HG03175 (cell line): ENCODE results near the gene WLS.

Experiments used
- ATAC-seq: cut with Tn5 transposase; IDR thresholded peaks from one replicate; pipeline ENCODE4 v1.9.1; 2021; ENCODE audit warnings: mild to moderate bottlenecking, moderate library complexity; ENCODE audit not compliant: unreplicated experiment

WLS gene

GRCh38 chr1:68228851-68229250 lies 3.5 kb downstream of the WLS start:
- ATAC-seq, result no peak

- ATAC-seq, result no peak
These were observed 4.7 kb downstream of the WLS start for GRCh38 chr1:68227598-68227997.

- no peak for ATAC-seq
These were observed 6.5 kb downstream of the WLS start for GRCh38 chr1:68225781-68226180.

- no peak for ATAC-seq
These were observed 8.6 kb downstream of the WLS start for GRCh38 chr1:68223687-68224086.

GRCh38 chr1:68221980-68222373 lies 10.3 kb downstream of the WLS start:
- ATAC-seq, result no peak

GRCh38 chr1:68221001-68221979 lies 11.0 kb downstream of the WLS start:
- ATAC-seq, result no peak

- no peak for ATAC-seq
These were observed 11.9 kb downstream of the WLS start for GRCh38 chr1:68220420-68220819.

- no peak for ATAC-seq
These were observed 13.8 kb downstream of the WLS start for GRCh38 chr1:68218490-68218889.

GRCh38 chr1:68217618-68218017 lies 14.7 kb downstream of the WLS start:
- ATAC-seq, result no peak

GRCh38 chr1:68217060-68217554 lies 15.2 kb downstream of the WLS start:
- no peak for ATAC-seq

- no peak for ATAC-seq
These were observed 16.1 kb downstream of the WLS start for GRCh38 chr1:68216089-68216772.

GRCh38 chr1:68213843-68214242 lies 18.5 kb downstream of the WLS start:
- ATAC-seq, result no peak

- no peak for ATAC-seq
These were observed 20.5 kb downstream of the WLS start for GRCh38 chr1:68211761-68212380.

- ATAC-seq, result no peak
These were observed 21.5 kb downstream of the WLS start for GRCh38 chr1:68210829-68211228.

- no peak for ATAC-seq
These were observed 22.3 kb downstream of the WLS start for GRCh38 chr1:68210027-68210426.

GRCh38 chr1:68206848-68207689 lies 25.3 kb downstream of the WLS start:
- ATAC-seq, result no peak

- no peak for ATAC-seq
These were observed 26.4 kb downstream of the WLS start for GRCh38 chr1:68205794-68206358.

GRCh38 chr1:68204977-68205630 lies 27.2 kb downstream of the WLS start:
- ATAC-seq, result no peak

GRCh38 chr1:68202239-68202832 lies 30.0 kb downstream of the WLS start:
- no peak for ATAC-seq
